ENCODE measurements around the gene ABO.

ABO gene

GRCh38 chr9:133262226-133262625, 12.8 kb downstream of the ABO start:
- TF ChIP-seq, protein P1, sequence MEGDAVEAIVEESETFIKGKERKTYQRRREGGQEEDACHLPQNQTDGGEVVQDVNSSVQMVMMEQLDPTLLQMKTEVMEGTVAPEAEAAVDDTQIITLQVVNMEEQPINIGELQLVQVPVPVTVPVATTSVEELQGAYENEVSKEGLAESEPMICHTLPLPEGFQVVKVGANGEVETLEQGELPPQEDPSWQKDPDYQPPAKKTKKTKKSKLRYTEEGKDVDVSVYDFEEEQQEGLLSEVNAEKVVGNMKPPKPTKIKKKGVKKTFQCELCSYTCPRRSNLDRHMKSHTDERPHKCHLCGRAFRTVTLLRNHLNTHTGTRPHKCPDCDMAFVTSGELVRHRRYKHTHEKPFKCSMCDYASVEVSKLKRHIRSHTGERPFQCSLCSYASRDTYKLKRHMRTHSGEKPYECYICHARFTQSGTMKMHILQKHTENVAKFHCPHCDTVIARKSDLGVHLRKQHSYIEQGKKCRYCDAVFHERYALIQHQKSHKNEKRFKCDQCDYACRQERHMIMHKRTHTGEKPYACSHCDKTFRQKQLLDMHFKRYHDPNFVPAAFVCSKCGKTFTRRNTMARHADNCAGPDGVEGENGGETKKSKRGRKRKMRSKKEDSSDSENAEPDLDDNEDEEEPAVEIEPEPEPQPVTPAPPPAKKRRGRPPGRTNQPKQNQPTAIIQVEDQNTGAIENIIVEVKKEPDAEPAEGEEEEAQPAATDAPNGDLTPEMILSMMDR (IDR thresholded peaks at IDR 0.05; ENCODE audit: insufficient read depth, low read length, poor library complexity, severe bottlenecking): no peak
- TF ChIP-seq EZH2phosphoT487 (conservative IDR thresholded peaks at IDR 0.05; ENCODE audit: low read length): no peak

DNA sequence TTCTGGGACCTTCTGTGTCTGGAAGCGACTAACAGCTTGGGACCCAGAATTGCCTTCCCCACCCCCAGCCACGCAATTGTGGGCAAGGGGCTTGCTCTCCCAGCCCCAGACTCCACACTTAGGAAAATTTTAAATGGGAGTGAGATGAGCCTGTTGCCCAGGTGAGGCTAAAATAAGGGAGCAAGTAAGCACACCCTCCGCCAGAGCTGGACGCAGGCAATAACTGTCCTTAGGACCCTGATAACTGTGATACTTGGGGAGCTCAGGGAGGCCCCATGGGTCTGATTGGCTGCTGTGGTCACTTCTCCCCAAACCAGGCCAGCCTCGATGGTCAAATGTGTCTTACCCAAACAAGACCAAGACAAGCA, 13.3 kb downstream of the ABO start:
- Histone ChIP-seq H3K27ac (ENCODE audit: low read depth, low read length) (no peak overlapping the region), H2AFZ (ENCODE audit: low read depth, low read length, severe bottlenecking) (no peak overlapping the region), H4K20me1 (ENCODE audit: low read depth, low read length) (no peaks in the 10 kb centered on the region), H3K27me3 (ENCODE audit: low read length) (no peaks in the 10 kb centered on the region), H3K9me3 (ENCODE audit: insufficient read depth, low read length) (no peaks in the 10 kb centered on the region), H3F3A (ENCODE audit: insufficient read depth) (no peaks in the 10 kb centered on the region), H3K4me3 (ENCODE audit: insufficient read depth, low read length, poor library complexity, severe bottlenecking) (no peak overlapping the region), H3K79me2 (ENCODE audit: insufficient read depth, low read length) (no peaks in the 10 kb centered on the region), H3K9me2 (replicated peaks; ENCODE audit: insufficient read depth, low read length) (no peaks in the 10 kb centered on the region), H3K4me2 (ENCODE audit: low read depth, low read length, poor library complexity, severe bottlenecking) (no peak overlapping the region), H3K9ac (ENCODE audit: low read length) (no peak overlapping the region), H3K36me3 (ENCODE audit: low read length) (no peaks in the 10 kb centered on the region)
- TF ChIP-seq, protein P1 (IDR thresholded peaks at IDR 0.05; ENCODE audit: insufficient read depth, low read length, poor library complexity, severe bottlenecking): no peak
- TF ChIP-seq EZH2phosphoT487 (conservative IDR thresholded peaks at IDR 0.05; ENCODE audit: low read length): no peak

More at GRCh38 chr9:133262226-133262625, 12.8 kb downstream of the ABO start:
- H3K9me2 ChIP-seq (replicated peaks; ENCODE audit: insufficient read depth, low read length): no peaks in the 10 kb centered on the region
- no peak overlapping the region for H3K4me2 ChIP-seq (ENCODE audit: low read depth, low read length, poor library complexity, severe bottlenecking)
- no peaks in the 10 kb centered on the region for H3K27me3 ChIP-seq (ENCODE audit: low read length)
- no peaks in the 10 kb centered on the region for H3K79me2 ChIP-seq (ENCODE audit: insufficient read depth, low read length)
- no peak overlapping the region for H3K27ac ChIP-seq (ENCODE audit: low read depth, low read length)
- H4K20me1 ChIP-seq (ENCODE audit: low read depth, low read length): no peaks in the 10 kb centered on the region
- H3K36me3 ChIP-seq (ENCODE audit: low read length): no peaks in the 10 kb centered on the region
- H3K9ac ChIP-seq (ENCODE audit: low read length): no peak overlapping the region
- no peaks in the 10 kb centered on the region for H3K9me3 ChIP-seq (ENCODE audit: insufficient read depth, low read length)
- H2AFZ ChIP-seq (ENCODE audit: low read depth, low read length, severe bottlenecking): no peak overlapping the region
- H3F3A ChIP-seq (ENCODE audit: insufficient read depth): no peaks in the 10 kb centered on the region
- H3K4me3 ChIP-seq (ENCODE audit: insufficient read depth, low read length, poor library complexity, severe bottlenecking): no peak overlapping the region

DNA sequence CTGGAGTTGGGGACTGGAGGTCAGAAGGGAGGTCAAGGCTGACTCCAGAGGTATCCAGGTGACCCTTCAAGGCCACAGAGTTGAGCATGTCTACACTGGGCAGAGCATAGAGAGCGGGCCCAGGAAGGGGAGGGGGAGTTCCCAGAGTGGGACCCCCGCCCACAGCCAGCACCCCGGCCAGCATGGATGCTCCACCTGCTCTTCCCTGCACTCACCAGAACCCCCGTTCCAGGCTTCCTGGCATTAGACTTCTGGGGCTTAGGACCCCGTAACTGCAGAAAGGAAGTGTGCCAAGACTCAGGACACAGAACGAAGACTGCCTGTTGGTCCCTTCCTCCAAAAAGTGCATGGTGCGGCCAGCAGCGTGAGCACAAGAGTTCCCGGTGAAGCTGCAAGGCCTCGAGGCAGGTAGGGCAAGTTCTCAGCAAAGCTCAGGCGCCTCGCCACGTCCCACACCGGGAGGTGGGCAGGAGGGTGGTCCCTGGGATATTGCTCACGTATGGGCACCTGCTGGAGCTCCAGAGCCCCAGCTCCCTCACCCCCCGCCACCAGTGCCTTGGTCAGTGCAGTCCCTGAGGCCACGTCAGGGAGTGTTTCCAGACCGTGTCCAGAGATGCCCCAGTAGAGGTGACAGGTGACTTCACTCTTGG, 13.8 kb downstream of the ABO start:
- TF ChIP-seq, protein P1 (IDR thresholded peaks at IDR 0.05; ENCODE audit: insufficient read depth, low read length, poor library complexity, severe bottlenecking): no peak
- no peak for TF ChIP-seq EZH2phosphoT487 (conservative IDR thresholded peaks at IDR 0.05; ENCODE audit: low read length)

More for the DNA sequence above, 13.8 kb downstream of the ABO start:
- no peaks in the 10 kb centered on the region for H3K27me3 ChIP-seq (ENCODE audit: low read length)
- no peak overlapping the region for H3K4me3 ChIP-seq (ENCODE audit: insufficient read depth, low read length, poor library complexity, severe bottlenecking)
- no peaks in the 10 kb centered on the region for H3K36me3 ChIP-seq (ENCODE audit: low read length)
- H3K9ac ChIP-seq (ENCODE audit: low read length): no peak overlapping the region
- H4K20me1 ChIP-seq (ENCODE audit: low read depth, low read length): no peaks in the 10 kb centered on the region
- no peaks in the 10 kb centered on the region for H3K9me3 ChIP-seq (ENCODE audit: insufficient read depth, low read length)
- H3K4me2 ChIP-seq (ENCODE audit: low read depth, low read length, poor library complexity, severe bottlenecking): no peak overlapping the region
- no peaks in the 10 kb centered on the region for H3F3A ChIP-seq (ENCODE audit: insufficient read depth)
- H3K27ac ChIP-seq (ENCODE audit: low read depth, low read length): no peak overlapping the region
- no peaks in the 10 kb centered on the region for H3K79me2 ChIP-seq (ENCODE audit: insufficient read depth, low read length)
- no peaks in the 10 kb centered on the region for H3K9me2 ChIP-seq (replicated peaks; ENCODE audit: insufficient read depth, low read length)
- no peak overlapping the region for H2AFZ ChIP-seq (ENCODE audit: low read depth, low read length, severe bottlenecking)
